ENCODE results near the gene OR5I1.

DNA sequence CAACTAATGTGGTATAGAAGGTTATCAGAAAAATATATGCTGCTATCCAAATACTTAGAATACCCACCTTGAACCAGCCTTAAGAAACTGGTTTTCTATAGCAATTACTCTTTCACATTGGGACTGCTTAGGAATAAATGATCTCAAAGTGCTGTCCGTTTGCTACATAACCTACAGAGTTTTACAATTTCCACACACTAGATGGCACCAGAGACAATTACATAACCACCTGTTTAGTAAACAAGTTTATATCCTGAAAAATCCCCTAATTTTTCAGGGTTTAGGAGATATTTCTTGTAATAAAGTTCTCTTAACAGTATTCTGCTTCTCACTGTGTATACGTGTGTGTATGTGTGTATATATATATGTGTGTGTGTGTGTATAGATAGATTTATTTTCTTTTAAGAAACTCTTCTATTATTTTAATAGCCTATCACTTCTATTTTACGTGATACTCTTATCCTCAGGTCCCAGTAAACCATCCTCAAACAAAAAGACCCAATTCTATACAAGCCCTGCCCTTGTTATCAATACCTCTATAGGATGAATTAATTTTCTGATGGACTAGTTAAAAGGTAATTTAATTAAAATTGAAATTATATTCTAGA, 6.7 kb upstream of the OR5I1 start:
- TF ChIP-seq, protein P1, sequence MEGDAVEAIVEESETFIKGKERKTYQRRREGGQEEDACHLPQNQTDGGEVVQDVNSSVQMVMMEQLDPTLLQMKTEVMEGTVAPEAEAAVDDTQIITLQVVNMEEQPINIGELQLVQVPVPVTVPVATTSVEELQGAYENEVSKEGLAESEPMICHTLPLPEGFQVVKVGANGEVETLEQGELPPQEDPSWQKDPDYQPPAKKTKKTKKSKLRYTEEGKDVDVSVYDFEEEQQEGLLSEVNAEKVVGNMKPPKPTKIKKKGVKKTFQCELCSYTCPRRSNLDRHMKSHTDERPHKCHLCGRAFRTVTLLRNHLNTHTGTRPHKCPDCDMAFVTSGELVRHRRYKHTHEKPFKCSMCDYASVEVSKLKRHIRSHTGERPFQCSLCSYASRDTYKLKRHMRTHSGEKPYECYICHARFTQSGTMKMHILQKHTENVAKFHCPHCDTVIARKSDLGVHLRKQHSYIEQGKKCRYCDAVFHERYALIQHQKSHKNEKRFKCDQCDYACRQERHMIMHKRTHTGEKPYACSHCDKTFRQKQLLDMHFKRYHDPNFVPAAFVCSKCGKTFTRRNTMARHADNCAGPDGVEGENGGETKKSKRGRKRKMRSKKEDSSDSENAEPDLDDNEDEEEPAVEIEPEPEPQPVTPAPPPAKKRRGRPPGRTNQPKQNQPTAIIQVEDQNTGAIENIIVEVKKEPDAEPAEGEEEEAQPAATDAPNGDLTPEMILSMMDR (conservative IDR thresholded peaks at IDR 0.05 in 1 of 2, IDR thresholded peaks at IDR 0.05 in 1 of 2; ENCODE audit: extremely low read depth in 1 of 2, insufficient read depth in 1 of 2, low read depth in 1 of 2, low read length in 2 of 2), result peak; percentile 32 to 57
- no peak for TF ChIP-seq EZH2 (IDR thresholded peaks at IDR 0.05; ENCODE audit: borderline replicate concordance, low read length)
